Epidermal melanocyte (primary cell): Measurements from ENCODE around the gene SLC35D3.
"Not testable (repeated sequence)": the region's sequence is repeated elsewhere in the genome, so short reads cannot be mapped to it uniquely, and the experiment has no call there.

Experiments used
- DNase-seq: peaks from one replicate; pipeline ENCODE4 v3.0.0; 2011; ENCODE audit warnings: low spot score; ENCODE audit not compliant: insufficient read length

SLC35D3 gene

GRCh38 chr6:136921936-136922684, at the start of gene SLC35D3:
Gene SLC35D3 (plus strand): TSS chr6:136922301. CDS start chr6:136922429, 128 bp downstream.
- DNase-seq = no peak

- no peak for DNase-seq
These were observed 48.4 kb upstream of the SLC35D3 start for GRCh38 chr6:136873748-136874147.

- not testable (repeated sequence) for DNase-seq
These were observed 45.6 kb upstream of the SLC35D3 start for GRCh38 chr6:136876469-136876868.

GRCh38 chr6:136880748-136881460, 41.2 kb upstream of the SLC35D3 start:
- DNase-seq = no peak

GRCh38 chr6:136886091-136886490, 36.0 kb upstream of the SLC35D3 start:
- DNase-seq = no peak

- no peak for DNase-seq
These were observed 34.1 kb upstream of the SLC35D3 start for GRCh38 chr6:136887953-136888352.

GRCh38 chr6:136889271-136890193, 32.6 kb upstream of the SLC35D3 start:
- no peak for DNase-seq

- DNase-seq = no peak
These were observed 31.8 kb upstream of the SLC35D3 start for GRCh38 chr6:136890194-136890839.

- DNase-seq = no peak
These were observed 31.1 kb upstream of the SLC35D3 start for GRCh38 chr6:136890986-136891385.

GRCh38 chr6:136893187-136893586, 28.9 kb upstream of the SLC35D3 start:
- no peak for DNase-seq

GRCh38 chr6:136895901-136896300, 26.2 kb upstream of the SLC35D3 start:
- no peak for DNase-seq

GRCh38 chr6:136897071-136897470, 25.0 kb upstream of the SLC35D3 start:
- DNase-seq = no peak

- no peak for DNase-seq
These were observed 20.8 kb upstream of the SLC35D3 start for GRCh38 chr6:136901212-136901784.

- DNase-seq = not testable (repeated sequence)
These were observed 17.6 kb upstream of the SLC35D3 start for GRCh38 chr6:136904477-136904876.

- no peak for DNase-seq
These were observed 7.2 kb upstream of the SLC35D3 start for GRCh38 chr6:136914947-136915346.

GRCh38 chr6:136918706-136919105, 3.4 kb upstream of the SLC35D3 start:
- no peak for DNase-seq

GRCh38 chr6:136920216-136920615, 1.9 kb upstream of the SLC35D3 start:
- DNase-seq = no peak

- no peak for DNase-seq
These were observed 1.3 kb upstream of the SLC35D3 start for GRCh38 chr6:136920671-136921380.

GRCh38 chr6:136921381-136921935, 643 bp upstream of the SLC35D3 start:
- no peak for DNase-seq

- DNase-seq = no peak
These were observed 545 bp downstream of the SLC35D3 start for GRCh38 chr6:136922685-136923006.
